ENCODE measurements around the gene ST3GAL3. TPM values are rescaled to one million over a fixed set of nuclear protein-coding genes. Genes with fewer than 3 reads are reported as not detected.

Gene ST3GAL3
- total and polyA plus RNA-seq, 12 donors, result 14.5 to 39.3 (median 31.7) TPM

DNA sequence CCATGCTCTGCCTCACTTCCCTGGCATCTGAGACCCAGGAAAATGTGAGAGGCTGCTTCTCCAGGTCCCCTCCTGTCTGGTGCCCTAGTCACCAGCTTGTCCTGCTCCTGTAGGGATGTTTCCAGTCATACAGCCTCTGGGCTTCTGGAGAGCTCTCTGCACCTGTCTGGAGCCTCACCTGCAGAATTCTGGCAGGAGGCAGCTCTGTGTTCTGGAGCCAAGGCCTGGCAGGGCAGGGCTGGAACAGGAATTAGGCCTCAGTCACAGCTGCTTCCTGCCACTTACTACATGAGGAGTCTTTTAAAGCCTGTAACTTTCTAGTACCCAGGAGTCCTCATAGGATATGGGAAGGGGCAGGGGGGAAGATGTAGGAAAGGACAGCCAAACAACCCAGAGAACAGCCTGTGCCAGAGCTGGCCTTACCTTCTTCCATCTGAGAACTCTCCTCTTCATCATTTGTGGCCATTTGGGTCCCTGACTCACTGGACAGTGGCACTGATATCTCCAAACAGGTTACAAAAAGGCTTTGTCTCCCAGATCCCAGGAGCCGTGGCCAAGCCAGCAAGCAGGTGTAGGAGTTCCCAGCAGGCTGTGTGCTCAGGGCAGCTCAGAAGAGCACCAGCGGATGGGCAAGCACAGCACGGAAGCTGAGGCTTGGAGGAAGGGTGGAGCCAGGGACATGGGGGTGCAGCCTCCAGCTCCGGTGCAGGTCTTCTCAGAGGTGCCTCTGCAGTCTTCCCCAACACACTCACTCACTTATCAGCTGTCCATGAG lies 194.9 kb downstream of the ST3GAL3 start:
- TF ChIP-seq, protein P1, sequence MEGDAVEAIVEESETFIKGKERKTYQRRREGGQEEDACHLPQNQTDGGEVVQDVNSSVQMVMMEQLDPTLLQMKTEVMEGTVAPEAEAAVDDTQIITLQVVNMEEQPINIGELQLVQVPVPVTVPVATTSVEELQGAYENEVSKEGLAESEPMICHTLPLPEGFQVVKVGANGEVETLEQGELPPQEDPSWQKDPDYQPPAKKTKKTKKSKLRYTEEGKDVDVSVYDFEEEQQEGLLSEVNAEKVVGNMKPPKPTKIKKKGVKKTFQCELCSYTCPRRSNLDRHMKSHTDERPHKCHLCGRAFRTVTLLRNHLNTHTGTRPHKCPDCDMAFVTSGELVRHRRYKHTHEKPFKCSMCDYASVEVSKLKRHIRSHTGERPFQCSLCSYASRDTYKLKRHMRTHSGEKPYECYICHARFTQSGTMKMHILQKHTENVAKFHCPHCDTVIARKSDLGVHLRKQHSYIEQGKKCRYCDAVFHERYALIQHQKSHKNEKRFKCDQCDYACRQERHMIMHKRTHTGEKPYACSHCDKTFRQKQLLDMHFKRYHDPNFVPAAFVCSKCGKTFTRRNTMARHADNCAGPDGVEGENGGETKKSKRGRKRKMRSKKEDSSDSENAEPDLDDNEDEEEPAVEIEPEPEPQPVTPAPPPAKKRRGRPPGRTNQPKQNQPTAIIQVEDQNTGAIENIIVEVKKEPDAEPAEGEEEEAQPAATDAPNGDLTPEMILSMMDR (IDR thresholded peaks at IDR 0.05), result no peak
- ATAC-seq, result no peak
- H3K4me3 ChIP-seq, result no peak overlapping the region
- WGBS, 2 donors, result 96 to 100% methylated on average over 4 of the region's 4 CpGs
- no peak overlapping the region for H3K27ac ChIP-seq
- intact Hi-C loops (cut with DNase I), result no loop called here
- peaks cover 0 to 44% (median 6%) of the 10 kb centered on the region in 9 donors for H3K36me3 ChIP-seq
- H3K27me3 ChIP-seq, result no peaks in the 10 kb centered on the region
- peaks cover 0 to 11% (median 3%) of the 10 kb centered on the region in 9 donors for H3K4me1 ChIP-seq
- no peak for DNase-seq
- no peaks in the 10 kb centered on the region for H3K9me3 ChIP-seq

DNA sequence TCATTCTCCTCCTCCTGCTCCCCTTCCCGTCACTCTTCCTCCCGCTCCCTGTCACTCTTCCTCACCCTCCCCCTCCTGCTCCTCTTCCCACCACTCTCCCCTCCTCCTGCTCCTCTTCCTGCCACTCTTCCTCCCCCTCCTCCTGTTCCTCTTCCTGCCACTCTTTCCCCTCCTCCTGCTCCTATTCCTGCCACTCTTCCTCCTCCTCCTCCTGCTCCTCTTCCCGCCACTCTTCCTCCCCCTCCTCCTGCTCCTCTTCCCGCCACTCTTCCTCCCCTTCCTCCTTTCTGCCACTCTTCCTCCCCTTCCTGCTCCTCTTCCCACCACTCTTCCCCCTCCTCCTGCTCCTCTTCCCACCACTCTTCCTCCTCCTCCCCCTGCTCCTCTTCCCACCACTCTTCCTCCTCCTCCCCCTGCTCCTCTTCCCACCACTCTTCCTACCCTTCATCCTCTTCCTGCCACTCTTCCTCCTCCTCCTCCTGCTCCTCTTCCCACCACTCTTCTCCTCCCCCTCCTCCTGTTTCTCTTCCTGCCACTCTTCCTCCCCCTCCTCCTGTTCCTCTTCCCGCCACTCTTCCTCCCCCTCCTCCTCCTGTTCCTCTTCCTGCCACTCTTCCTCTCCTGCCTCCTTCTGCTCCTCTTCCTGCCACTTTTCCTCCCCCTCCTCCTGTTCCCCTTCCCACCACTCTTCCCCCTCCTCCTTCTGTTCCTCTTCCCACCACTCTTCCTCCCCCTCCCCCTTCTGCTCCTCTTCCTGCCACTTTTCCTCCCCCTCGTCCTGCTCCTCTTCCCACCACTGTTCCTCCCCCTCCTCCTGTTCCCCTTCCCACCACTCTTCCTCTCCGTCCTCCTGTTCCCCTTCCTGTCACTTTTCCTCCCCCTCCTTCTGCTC lies 197.6 kb downstream of the ST3GAL3 start:
- H3K36me3 ChIP-seq, result peaks cover 0 to 32% (median 0%) of the 10 kb centered on the region in 9 donors
- no peak for ATAC-seq
- H3K27me3 ChIP-seq, result no peaks in the 10 kb centered on the region
- H3K4me3 ChIP-seq, result no peak overlapping the region
- WGBS, 2 donors, result 51 to 54% methylated on average over 6 to 7 of the region's 7 CpGs
- H3K9me3 ChIP-seq, result no peaks in the 10 kb centered on the region
- DNase-seq, result no peak
- H3K27ac ChIP-seq, result no peak overlapping the region
- TF ChIP-seq, protein P1 (IDR thresholded peaks at IDR 0.05), result no peak
- intact Hi-C loops (cut with DNase I), result no loop called here
- H3K4me1 ChIP-seq, result peaks cover 0 to 11% (median 2%) of the 10 kb centered on the region in 9 donors

GRCh38 chr1:43908226-43908625 lies 200.9 kb downstream of the ST3GAL3 start:
- peaks cover 0 to 6% (median 0%) of the 10 kb centered on the region in 9 donors for H3K4me1 ChIP-seq
- H3K9me3 ChIP-seq, result no peaks in the 10 kb centered on the region
- WGBS, 2 donors, result 99 to 100% methylated on average over 2 of the region's 2 CpGs
- ATAC-seq (no peak), DNase-seq (no peak)
- H3K27ac ChIP-seq, result no peak overlapping the region
- H3K4me3 ChIP-seq, result no peak overlapping the region
- TF ChIP-seq, protein P1 (IDR thresholded peaks at IDR 0.05), result no peak
- H3K27me3 ChIP-seq, result no peaks in the 10 kb centered on the region
- intact Hi-C loops (cut with DNase I), result no loop called here
- peaks cover 0 to 31% (median 0%) of the 10 kb centered on the region in 9 donors for H3K36me3 ChIP-seq

DNA sequence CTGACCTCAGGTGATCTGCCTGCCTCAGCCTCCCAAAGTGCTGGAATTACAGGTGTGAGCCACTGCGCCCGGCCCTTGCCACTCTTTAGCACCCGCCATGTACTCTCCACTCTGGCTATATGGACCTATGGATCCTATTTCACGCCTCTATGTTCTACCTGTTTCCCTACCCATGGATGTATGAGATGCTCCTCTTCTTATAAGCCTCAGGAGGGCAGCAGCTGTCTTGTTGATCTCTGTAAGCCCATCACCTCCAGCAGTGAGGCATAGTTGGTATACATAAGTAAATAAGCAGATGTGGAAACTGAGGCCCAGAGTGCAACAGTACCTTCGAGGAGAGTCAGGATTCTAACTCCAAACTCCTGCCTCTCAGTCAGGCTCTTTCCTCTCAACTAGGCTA lies 201.5 kb downstream of the ST3GAL3 start:
- TF ChIP-seq, protein P1 (IDR thresholded peaks at IDR 0.05), result no peak
- no peak overlapping the region for H3K27ac ChIP-seq
- no peaks in the 10 kb centered on the region for H3K9me3 ChIP-seq
- H3K4me1 ChIP-seq, result peaks cover 0 to 6% (median 0%) of the 10 kb centered on the region in 9 donors
- peaks cover 0 to 31% (median 0%) of the 10 kb centered on the region in 9 donors for H3K36me3 ChIP-seq
- intact Hi-C loops (cut with DNase I), result no loop called here
- 94 to 95% methylated on average over 5 of the region's 5 CpGs for WGBS, 2 donors
- H3K4me3 ChIP-seq, result no peak overlapping the region
- no peaks in the 10 kb centered on the region for H3K27me3 ChIP-seq
- no peak for ATAC-seq
- no peak for DNase-seq
